HTR-8/SVneo (cell line): ENCODE results near the gene GLIS1.

Source experiments
- DNase-seq: peaks from one replicate; pipeline ENCODE4 v3.0.0; 2011; ENCODE audit warnings: low spot score, mixed read lengths; ENCODE audit not compliant: insufficient read length
- FAIRE-seq: peaks from 2 replicates; lab custom pipeline; 2011; peaks lifted over from hg19 to GRCh38; lab: Jason Lieb, UNC

Gene GLIS1

DNA sequence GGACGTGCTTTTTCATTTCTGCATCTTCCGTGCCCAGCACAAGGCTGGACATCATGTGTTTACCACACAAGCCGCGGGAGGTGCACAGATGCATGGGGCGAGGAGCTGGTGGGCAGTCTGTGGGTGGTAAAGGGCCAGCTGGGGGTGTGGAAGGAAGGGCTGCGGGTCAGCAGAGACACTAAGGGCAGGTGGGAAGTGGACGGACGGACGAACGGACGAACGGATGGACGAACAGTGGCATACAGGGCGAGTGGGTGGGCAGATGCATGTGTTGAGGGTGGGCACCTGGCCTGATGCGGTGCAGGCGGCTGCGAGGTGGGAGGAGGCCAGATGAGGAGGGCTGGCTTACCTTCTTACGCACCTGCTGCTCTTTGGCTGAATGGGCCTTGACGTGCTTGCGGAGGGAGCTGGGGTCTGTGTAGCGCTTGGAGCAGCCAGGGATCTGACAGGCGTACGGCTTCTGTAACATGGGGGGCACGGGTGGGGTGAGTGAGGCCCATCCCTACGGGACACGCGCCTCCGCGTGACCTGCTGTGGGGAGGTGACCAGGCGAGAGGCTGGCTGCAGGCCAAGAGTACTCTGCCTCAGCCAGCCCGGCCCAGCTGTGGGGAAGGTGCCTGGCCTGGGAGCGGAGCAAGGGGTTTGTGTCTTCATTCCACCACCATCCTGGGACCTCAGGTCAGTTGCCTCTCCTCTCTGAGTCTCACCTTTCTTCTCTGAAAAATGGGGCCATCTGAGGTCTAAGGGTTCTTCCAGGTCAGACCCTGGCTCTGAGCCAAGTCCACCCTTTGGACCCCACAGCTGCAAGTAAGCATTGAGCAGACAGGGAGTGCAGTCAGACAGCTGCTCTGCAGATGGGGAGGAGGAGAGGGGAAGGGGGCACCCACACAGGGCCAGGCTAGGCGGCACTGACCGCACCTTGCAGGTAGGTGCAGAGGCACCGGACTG, 214.3 kb downstream of the GLIS1 start:
- DNase-seq (no peak), FAIRE-seq (no peak)

DNA sequence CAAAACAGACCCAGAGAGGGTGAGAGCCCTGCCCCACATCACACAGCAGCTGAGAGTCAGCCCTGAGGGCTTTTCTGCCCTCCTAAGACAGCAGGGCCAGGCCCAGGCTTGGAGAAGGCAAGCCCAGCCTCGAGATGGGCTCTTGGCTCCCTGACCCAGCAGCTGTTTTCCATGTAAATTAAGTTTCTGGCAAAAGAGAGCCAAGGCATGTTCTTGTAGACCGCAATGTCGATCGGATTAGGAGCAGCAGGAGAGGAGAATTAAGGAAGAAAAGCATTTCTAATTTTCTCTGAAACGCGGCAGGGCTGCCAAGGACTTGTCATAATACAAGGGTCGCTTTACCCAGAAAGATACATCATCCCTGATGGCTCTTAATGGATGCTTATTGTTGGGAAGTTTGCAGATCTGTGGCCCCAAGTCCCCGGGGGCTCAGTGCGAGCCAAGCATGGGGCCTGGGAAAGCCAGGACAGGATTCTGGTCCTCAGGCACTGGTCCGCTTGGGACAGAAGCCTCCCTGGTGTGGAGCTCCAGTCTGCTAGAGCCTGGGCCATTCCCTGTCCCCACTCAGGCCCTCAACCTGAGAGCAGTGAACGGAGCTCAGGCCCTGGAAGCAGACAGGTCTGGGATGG, 216.9 kb downstream of the GLIS1 start:
- FAIRE-seq, result no peak

GRCh38 chr1:53520481-53520880, 218.5 kb downstream of the GLIS1 start:
- no peak for FAIRE-seq
- no peak for DNase-seq

More for the DNA sequence above, 216.9 kb downstream of the GLIS1 start:
- DNase-seq, result no peak

DNA sequence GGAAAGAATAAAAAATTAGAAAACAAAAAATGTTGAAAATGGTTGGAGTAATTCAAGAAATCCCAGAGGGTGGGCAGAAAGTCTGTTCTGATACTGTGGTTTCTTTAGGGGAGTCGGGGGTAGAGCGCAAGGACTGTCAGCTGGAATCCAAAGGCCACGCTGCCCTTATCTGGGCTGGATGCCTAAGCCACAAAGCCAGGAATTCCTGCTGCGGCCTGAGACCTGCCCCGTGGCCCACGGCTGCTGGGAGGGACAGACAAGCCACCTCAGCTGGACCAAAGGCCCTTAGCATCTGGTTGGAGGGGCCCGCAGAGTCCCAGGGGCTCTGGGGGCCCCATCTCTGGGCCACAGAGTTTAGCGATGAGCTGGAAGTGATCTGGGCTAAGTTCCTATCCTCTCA, 219.5 kb downstream of the GLIS1 start:
- FAIRE-seq, result no peak
- no peak for DNase-seq

DNA sequence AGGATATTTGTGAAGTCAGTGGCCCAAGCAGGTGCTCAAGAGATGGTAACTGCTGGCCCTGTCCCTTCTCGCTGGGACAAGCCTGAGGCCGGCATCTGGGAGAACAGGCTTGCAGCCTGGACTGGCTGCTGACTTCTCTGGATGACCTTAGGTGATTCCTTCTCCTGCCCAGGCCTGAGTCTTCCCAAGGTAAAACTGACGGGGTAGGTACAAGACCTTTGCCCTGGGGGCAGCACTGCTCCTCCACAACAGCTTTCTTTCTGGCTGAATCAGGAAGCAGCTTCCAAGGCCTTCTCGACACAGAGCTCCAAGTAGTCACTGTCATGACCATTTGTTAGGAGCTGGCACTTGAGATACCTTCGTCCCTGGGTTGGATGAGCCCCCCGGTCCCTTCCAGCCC, 220.2 kb downstream of the GLIS1 start:
- FAIRE-seq (no peak), DNase-seq (no peak)

- DNase-seq (no peak), FAIRE-seq (no peak)
These were observed 221.1 kb downstream of the GLIS1 start for GRCh38 chr1:53517821-53518352.

GRCh38 chr1:53517109-53517508, 221.9 kb downstream of the GLIS1 start:
- FAIRE-seq, result no peak
- no peak for DNase-seq

DNA sequence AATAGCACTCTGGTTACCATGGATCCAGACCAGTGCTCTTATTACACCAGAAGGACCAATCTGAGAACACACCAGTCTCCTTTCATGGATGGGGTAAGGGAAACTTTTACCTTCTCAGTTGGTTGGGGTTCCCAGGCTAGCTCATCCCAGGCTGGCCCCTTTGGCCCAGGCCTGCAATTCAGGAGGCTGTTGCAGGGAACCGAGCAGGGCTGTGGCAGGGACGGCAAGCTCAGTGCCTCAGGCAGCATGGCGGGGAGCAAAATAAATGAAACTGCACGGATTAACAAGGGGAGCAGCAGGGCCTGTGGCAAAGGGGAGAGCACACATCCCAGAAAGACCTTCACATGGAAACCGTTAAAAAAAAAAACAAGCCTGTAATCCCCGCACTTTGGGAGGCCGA, 222.8 kb downstream of the GLIS1 start:
- no peak for DNase-seq
- no peak for FAIRE-seq

GRCh38 chr1:53514436-53514835, 224.5 kb downstream of the GLIS1 start:
- no peak for FAIRE-seq
- DNase-seq, result no peak

GRCh38 chr1:53513846-53514245, 225.1 kb downstream of the GLIS1 start:
- DNase-seq, result no peak
- FAIRE-seq, result no peak

GRCh38 chr1:53512807-53513755, 225.9 kb downstream of the GLIS1 start:
- no peak for FAIRE-seq
- DNase-seq, result no peak

DNA sequence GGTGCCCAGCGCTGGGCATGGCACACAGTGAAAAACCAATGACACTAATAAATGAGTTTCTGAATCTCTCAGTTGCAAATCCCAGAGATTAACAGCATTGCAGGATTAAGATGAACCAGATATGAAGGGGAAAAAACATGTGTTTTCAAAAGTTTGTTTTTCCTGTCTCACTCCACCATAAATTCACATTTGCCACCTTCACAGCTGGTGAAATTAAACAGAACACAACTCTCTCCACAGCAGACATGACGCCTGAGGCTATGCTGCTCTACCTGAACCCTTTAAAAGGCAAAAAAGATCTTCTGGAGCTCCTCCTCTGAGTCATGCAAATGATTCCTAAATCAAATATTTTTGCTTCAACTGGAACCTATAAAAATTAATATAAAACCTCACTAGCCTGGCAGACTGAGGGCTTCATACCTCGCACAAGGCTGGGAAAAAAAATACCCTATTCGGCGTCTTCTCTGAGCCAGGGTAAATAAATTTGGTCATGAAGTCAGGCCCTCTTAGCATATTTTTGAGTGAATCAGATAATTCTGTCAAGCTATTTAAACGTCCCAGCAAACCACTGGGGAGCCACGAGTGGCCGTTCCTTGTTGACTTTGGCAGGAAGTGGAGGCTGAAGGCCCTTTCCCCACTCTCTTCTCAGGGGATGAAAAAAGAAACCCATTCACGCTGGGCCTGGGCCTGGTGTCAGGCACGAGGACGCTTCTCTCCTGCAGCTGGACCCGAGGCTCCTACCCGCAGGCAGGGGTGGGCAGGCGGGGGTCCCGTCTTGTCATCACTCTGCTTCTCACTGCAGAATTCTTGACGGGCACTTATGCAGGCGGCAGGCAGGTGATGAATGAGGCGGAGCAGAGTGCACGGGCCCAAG, 226.8 kb downstream of the GLIS1 start:
- no peak for FAIRE-seq
- no peak for DNase-seq

- FAIRE-seq, result no peak
These were observed 227.5 kb downstream of the GLIS1 start for GRCh38 chr1:53511323-53511932.

GRCh38 chr1:53510215-53510614, 228.7 kb downstream of the GLIS1 start:
- FAIRE-seq, result no peak
- no peak for DNase-seq

More at GRCh38 chr1:53511323-53511932, 227.5 kb downstream of the GLIS1 start:
- DNase-seq, result no peak

DNA sequence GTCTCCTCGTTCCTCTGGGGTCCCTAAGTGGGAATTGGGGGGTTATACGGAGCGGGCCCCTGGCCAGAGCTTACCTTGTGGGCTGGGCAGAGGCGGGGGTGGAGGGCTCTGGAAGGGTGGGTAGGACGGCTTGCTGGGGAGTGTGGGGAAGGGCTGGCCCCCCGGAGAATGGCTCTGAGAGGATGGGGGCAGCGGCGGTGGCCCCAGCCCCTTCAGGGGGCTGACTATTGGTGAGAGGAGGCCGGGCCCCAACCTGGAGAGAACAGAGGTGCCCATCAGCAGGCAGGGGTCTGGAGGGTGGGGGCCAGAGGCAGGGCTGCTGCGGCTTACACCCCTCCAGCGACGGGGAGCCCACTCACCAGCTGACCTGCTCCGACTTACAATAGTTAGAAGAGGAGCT, 229.2 kb downstream of the GLIS1 start:
- no peak for FAIRE-seq

GRCh38 chr1:53508991-53509666, 229.8 kb downstream of the GLIS1 start:
- no peak for DNase-seq
- peak; percentile 20 for FAIRE-seq

More for the DNA sequence above, 229.2 kb downstream of the GLIS1 start:
- DNase-seq, result no peak

GRCh38 chr1:53508056-53508990, 230.6 kb downstream of the GLIS1 start:
- DNase-seq (no peak), FAIRE-seq (no peak)
